Activated T-cell treated with anti-CD3 and anti-CD28 coated beads, Interleukin-2, amount 50 U/mL, for 72 hours (primary cell): ENCODE measurements around the gene PWWP2B. TPM values are rescaled to one million over a fixed set of nuclear protein-coding genes. Genes with fewer than 3 reads are reported as not detected.

Experiments used
- ATAC-seq, 2 donors: fragments of 150-1000 bp; cut with Tn5 transposase; replicated peaks in 1 of 2; 2 replicates each; pipeline ENCODE4 v1.10.0; 2021; ENCODE audit warnings: moderate library complexity in 2 of 2, mild to moderate bottlenecking in 1 of 2
- DNase-seq, 2 donors: peaks; one replicate each; pipeline ENCODE4 v3.0.0; 2021 to 2022; ENCODE audit warnings: mixed read lengths in 1 of 2
- H3K27ac Mint-ChIP-seq: one replicate; pipeline ENCODE4 v1.8.0; 2022; ENCODE audit warnings: mild to moderate bottlenecking, moderate library complexity, mixed read lengths
- H3K27me3 Mint-ChIP-seq: one replicate; pipeline ENCODE4 v1.8.0; 2022; ENCODE audit warnings: low read depth, mixed read lengths
- H3K36me3 Mint-ChIP-seq, 2 donors: one replicate each; pipeline ENCODE4 v1.8.0; 2022; ENCODE audit warnings: mixed read lengths in 2 of 2, mild to moderate bottlenecking in 1 of 2; ENCODE audit not compliant: insufficient read depth in 2 of 2
- H3K4me1 Mint-ChIP-seq: one replicate; pipeline ENCODE4 v1.8.0; 2022; ENCODE audit warnings: low read depth, mixed read lengths
- H3K4me3 Mint-ChIP-seq, 2 donors: one replicate each; pipeline ENCODE4 v1.8.0; 2022; ENCODE audit warnings: mild to moderate bottlenecking in 2 of 2, mixed read lengths in 2 of 2, moderate library complexity in 2 of 2
- H3K9me3 Mint-ChIP-seq, 2 donors: one replicate each; pipeline ENCODE4 v1.8.0; 2022; ENCODE audit warnings: mixed read lengths in 2 of 2
- total RNA-seq, 2 donors: library from RNA; stranded (reverse); gene quantifications; one replicate each; pipeline ENCODE4 v1.2.3, GENCODE V29; 2022

Gene PWWP2B
- total RNA-seq, 2 donors from 2014 or later = 3.1 to 5.2 TPM

- H3K9me3 Mint-ChIP-seq = peaks cover 0 to 2% of the 10 kb centered on the region in 2 donors
- no peak for DNase-seq
- no peak overlapping the region for H3K27ac Mint-ChIP-seq
- peaks cover 0 to 2% of the 10 kb centered on the region in 2 donors for H3K36me3 Mint-ChIP-seq
- H3K4me1 Mint-ChIP-seq = no peaks in the 10 kb centered on the region
- ATAC-seq = no peak
- no peaks in the 10 kb centered on the region for H3K27me3 Mint-ChIP-seq
- no peak overlapping the region for H3K4me3 Mint-ChIP-seq
Observed at GRCh38 chr10:132356621-132357195, 40.3 kb upstream of the PWWP2B start.

GRCh38 chr10:132357286-132358058, 39.5 kb upstream of the PWWP2B start:
- no peak for ATAC-seq
- no peak for DNase-seq
- no peak overlapping the region for H3K4me3 Mint-ChIP-seq
- peaks cover 0 to 2% of the 10 kb centered on the region in 2 donors for H3K36me3 Mint-ChIP-seq
- H3K27me3 Mint-ChIP-seq = no peaks in the 10 kb centered on the region
- H3K9me3 Mint-ChIP-seq = peaks cover 0 to 2% of the 10 kb centered on the region in 2 donors
- H3K27ac Mint-ChIP-seq = no peak overlapping the region
- no peaks in the 10 kb centered on the region for H3K4me1 Mint-ChIP-seq

DNA sequence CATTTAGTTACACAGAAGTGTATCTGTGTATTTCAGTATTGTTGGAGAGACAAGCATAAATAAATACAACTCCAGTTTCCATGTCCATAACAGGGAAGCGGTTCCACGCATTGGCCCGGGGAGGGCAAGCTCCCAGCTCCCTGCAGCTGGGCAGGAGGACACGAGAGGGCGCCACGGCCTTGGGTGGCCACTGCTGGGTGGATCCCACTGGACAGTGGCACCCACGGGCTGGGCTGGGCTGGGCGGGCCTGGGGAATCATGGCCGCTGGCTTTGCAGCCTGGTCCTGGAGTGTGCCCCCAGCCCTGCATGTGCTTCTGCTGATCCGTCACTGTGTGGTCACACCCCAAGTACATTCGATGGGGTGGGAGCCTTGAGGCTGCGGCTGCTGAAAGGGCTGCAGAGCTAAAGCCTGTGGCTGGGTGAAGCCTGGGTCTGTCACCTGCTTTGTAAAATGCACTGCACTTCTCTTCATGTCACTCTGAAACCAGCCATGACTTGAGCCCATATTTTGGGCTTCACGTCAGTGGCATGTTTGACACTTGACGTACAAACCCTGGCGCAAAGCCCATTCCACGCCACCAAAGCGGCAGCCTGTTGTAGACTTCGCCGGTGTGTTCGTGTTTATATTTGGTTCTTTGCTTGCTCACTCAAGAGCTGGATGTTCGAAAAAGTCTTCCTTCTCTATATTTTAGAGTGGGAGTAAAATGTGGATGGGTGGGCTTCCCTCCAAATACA, 37.5 kb upstream of the PWWP2B start:
- no peak overlapping the region for H3K27ac Mint-ChIP-seq
- H3K9me3 Mint-ChIP-seq = peaks cover 0 to 6% of the 10 kb centered on the region in 2 donors
- H3K4me3 Mint-ChIP-seq = no peak overlapping the region
- H3K36me3 Mint-ChIP-seq = peaks cover 3 to 4% of the 10 kb centered on the region in 2 donors
- DNase-seq (no peak), ATAC-seq (no peak)
- H3K27me3 Mint-ChIP-seq = no peaks in the 10 kb centered on the region
- H3K4me1 Mint-ChIP-seq = no peaks in the 10 kb centered on the region

DNA sequence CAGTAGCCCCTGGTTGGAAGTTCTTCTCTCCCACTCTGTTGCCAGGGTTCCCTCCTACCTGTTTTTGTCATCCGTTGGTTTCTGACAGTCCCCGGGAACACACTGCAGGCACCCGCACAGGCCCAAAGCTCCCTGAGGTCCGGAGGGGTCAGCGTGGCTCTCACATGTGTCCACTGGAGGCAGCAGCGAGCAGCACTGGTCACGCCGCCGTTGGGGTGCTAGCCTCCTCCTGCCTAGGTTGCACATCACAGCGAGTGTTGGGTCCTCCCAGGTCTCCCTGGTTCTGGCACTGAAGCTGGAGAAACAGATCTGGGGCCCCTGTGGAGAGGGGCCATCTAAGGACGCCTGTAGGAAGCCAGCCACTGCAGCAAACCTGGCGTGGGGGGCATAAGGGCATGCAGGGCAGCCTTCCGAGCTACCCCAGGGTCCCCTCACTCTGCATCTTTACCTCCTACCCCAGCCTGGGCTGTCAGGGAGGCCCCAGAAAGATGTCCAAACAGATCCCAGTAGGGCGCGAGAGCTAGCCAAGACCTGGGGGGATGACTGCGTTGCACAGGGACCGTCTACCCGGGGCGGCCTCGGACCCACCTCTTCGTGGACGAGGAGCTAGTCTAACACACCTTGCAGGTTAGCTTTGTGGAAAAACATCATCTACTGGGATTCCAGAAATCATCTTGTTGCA, 36.1 kb upstream of the PWWP2B start:
- peak; percentile 37 to 39 for DNase-seq
- Mint-ChIP-seq H3K27ac (no peak overlapping the region), H3K4me3 (no peak overlapping the region), H3K27me3 (no peaks in the 10 kb centered on the region), H3K4me1 (peaks cover 4% of the 10 kb centered on the region), H3K36me3 (peaks cover 4 to 6% of the 10 kb centered on the region in 2 donors), H3K9me3 (peaks cover 0 to 8% of the 10 kb centered on the region in 2 donors)
- no peak for ATAC-seq

DNA sequence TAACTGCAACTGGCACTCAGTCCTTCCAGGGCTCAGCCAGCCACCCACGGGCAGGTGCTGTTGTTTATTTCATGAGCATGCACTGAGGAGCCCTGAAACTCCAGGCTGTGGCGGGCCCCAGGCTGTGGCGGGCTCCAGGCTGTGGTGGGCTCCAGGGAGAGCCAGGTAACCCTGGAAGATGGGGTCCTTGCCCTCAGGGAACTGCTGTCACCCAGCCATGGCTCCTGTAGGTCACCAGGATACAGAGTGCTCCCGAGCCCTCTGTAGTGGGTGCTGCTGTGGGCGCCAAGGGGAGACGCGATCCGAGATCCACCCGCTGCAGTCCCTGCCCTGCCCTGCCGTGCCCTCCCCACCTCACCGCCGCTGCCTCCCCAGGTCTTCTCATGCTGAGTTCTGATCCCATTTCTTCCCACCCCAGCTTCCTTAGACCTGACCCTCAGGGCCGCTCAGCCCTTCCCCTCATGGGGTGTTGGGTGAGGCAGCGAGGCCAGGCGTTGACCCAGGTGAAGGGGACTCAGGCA, 35.4 kb upstream of the PWWP2B start:
- no peak overlapping the region for H3K27ac Mint-ChIP-seq
- DNase-seq = no peak
- no peaks in the 10 kb centered on the region for H3K27me3 Mint-ChIP-seq
- peaks cover 4 to 6% of the 10 kb centered on the region in 2 donors for H3K36me3 Mint-ChIP-seq
- no peak overlapping the region for H3K4me3 Mint-ChIP-seq
- peaks cover 4% of the 10 kb centered on the region for H3K4me1 Mint-ChIP-seq
- peaks cover 0 to 8% of the 10 kb centered on the region in 2 donors for H3K9me3 Mint-ChIP-seq
- ATAC-seq = no peak

DNA sequence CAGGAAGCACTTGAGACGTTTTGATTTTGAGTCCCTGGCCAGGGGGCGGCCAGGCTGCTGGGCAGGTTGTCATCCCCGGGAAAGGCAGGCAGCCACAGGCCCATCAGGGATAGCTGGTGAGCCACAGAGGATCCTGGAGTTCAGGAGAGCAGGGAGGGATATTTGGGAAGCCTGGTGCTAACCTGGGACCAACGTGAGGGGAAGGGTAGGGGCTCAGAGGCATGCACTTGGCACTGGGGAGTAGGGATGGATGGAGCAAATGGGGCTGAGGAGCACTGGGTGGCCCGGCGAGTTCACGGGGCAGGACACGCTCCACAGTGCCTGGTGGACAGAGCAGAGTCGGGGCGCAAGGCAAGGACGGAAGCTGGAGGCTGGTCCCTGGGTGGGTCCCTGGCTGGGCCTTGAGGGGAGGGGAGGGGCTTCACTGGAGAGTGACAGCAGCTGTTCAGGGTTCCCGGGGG, 34.8 kb upstream of the PWWP2B start:
- Mint-ChIP-seq H3K9me3 (peaks cover 0 to 8% of the 10 kb centered on the region in 2 donors), H3K4me3 (no peak overlapping the region), H3K4me1 (peaks cover 4% of the 10 kb centered on the region), H3K36me3 (peaks cover 4 to 6% of the 10 kb centered on the region in 2 donors), H3K27ac (no peak overlapping the region), H3K27me3 (no peaks in the 10 kb centered on the region)
- ATAC-seq (no peak), DNase-seq (no peak)

GRCh38 chr10:132363376-132363775, 33.6 kb upstream of the PWWP2B start:
- DNase-seq (no peak), ATAC-seq (no peak)
- Mint-ChIP-seq H3K4me3 (no peak overlapping the region), H3K27me3 (no peaks in the 10 kb centered on the region), H3K4me1 (peaks cover 4% of the 10 kb centered on the region), H3K36me3 (peaks cover 2 to 6% of the 10 kb centered on the region in 2 donors), H3K27ac (no peak overlapping the region), H3K9me3 (peaks cover 0 to 6% of the 10 kb centered on the region in 2 donors)

GRCh38 chr10:132363921-132364593, 32.9 kb upstream of the PWWP2B start:
- ATAC-seq = peak; percentile 45 to 63
- peaks cover 2 to 6% of the 10 kb centered on the region in 2 donors for H3K36me3 Mint-ChIP-seq
- H3K9me3 Mint-ChIP-seq = peaks cover 0 to 6% of the 10 kb centered on the region in 2 donors
- H3K4me3 Mint-ChIP-seq = no peak overlapping the region
- peaks cover 4% of the 10 kb centered on the region for H3K4me1 Mint-ChIP-seq
- no peak for DNase-seq
- H3K27ac Mint-ChIP-seq = peak overlapping the region; percentile 69
- H3K27me3 Mint-ChIP-seq = no peaks in the 10 kb centered on the region

DNA sequence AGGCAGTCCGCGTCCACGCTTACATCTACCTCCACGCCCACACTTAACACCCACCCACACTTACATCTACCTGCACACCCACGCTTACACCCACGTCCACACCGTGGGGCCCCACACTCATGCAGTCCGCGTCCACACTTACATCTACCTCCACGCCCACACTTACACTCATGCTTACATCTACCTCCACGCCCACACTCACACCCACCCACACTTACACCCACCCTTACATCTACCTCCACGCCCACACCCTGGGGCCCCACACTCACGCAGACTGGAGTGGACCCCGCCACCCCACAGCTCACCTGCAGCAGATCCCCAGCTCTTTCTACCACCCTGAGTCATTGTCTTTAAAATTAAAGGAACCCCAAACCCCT, 32.4 kb upstream of the PWWP2B start:
- peaks cover 0 to 6% of the 10 kb centered on the region in 2 donors for H3K9me3 Mint-ChIP-seq
- H3K4me3 Mint-ChIP-seq = no peak overlapping the region
- peak; percentile 46 to 65 for DNase-seq
- H3K27ac Mint-ChIP-seq = peak overlapping the region; percentile 69
- H3K27me3 Mint-ChIP-seq = no peaks in the 10 kb centered on the region
- H3K4me1 Mint-ChIP-seq = peaks cover 4% of the 10 kb centered on the region
- peak; percentile 30 to 41 for ATAC-seq
- H3K36me3 Mint-ChIP-seq = peaks cover 2 to 6% of the 10 kb centered on the region in 2 donors

GRCh38 chr10:132365102-132365501, 31.9 kb upstream of the PWWP2B start:
- peaks cover 0 to 6% of the 10 kb centered on the region in 2 donors for H3K9me3 Mint-ChIP-seq
- H3K4me1 Mint-ChIP-seq = peaks cover 4% of the 10 kb centered on the region
- peak in 1 of 2 donors; percentile 35 for ATAC-seq
- H3K27me3 Mint-ChIP-seq = no peaks in the 10 kb centered on the region
- DNase-seq = no peak
- H3K36me3 Mint-ChIP-seq = peaks cover 2 to 6% of the 10 kb centered on the region in 2 donors
- peak overlapping the region; percentile 69 for H3K27ac Mint-ChIP-seq
- H3K4me3 Mint-ChIP-seq = no peak overlapping the region

- ATAC-seq = no peak
- H3K9me3 Mint-ChIP-seq = peaks cover 0 to 6% of the 10 kb centered on the region in 2 donors
- no peak for DNase-seq
- H3K27me3 Mint-ChIP-seq = no peaks in the 10 kb centered on the region
- no peak overlapping the region for H3K4me3 Mint-ChIP-seq
- H3K27ac Mint-ChIP-seq = no peak overlapping the region
- H3K36me3 Mint-ChIP-seq = peaks cover 2 to 6% of the 10 kb centered on the region in 2 donors
- H3K4me1 Mint-ChIP-seq = peaks cover 4% of the 10 kb centered on the region
Observed at GRCh38 chr10:132366006-132366405, 31.0 kb upstream of the PWWP2B start.

DNA sequence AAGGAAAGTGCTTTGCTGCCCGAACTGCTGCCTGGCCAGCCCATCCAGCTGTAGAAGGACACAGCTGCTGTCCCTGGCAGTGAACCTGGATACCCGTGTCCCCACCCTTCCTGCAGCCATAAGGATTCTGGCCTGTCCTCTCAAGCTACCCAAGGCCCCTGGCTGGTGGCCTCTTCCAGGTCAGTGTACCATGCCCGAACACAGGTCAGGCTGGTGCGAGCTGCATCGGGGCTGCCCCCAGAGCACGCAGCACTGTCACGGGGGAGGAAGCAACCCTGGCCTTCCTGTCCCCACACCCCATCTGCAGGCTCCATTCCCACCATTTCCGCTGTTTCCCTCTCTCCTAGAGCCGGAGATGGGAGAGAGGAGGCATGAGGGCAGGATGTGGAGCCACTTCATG, 30.5 kb upstream of the PWWP2B start:
- ATAC-seq = no peak
- DNase-seq = no peak

More for the DNA sequence above, 30.5 kb upstream of the PWWP2B start:
- Mint-ChIP-seq H3K27me3 (no peaks in the 10 kb centered on the region), H3K9me3 (peaks cover 0 to 6% of the 10 kb centered on the region in 2 donors), H3K36me3 (peaks cover 2 to 6% of the 10 kb centered on the region in 2 donors), H3K27ac (no peak overlapping the region), H3K4me3 (no peak overlapping the region), H3K4me1 (peaks cover 4% of the 10 kb centered on the region)
